IPS DF 6.9 (cell line): ENCODE data around the gene ILKAP.
A peak's percentile ranks its signal among the peaks of the same experiment; 100 is the strongest.

ENCODE experiments used
- DNase-seq: peaks from one replicate; pipeline ENCODE4 v3.0.0-alpha.2; 2013; ENCODE audit warnings: low read depth, low spot score
- H3K27ac ChIP-seq: one replicate; pipeline ENCODE4 v1.5.1; 2013; ENCODE audit warnings: low read length, control low read depth
- H3K27me3 ChIP-seq: 2 replicates; pipeline ENCODE4 v1.6.1; 2013; ENCODE audit warnings: mild to moderate bottlenecking, low read length; ENCODE audit not compliant: control insufficient read depth, insufficient read depth
- H3K36me3 ChIP-seq: 2 replicates; pipeline ENCODE4 v1.6.1; 2013; ENCODE audit warnings: low read length; ENCODE audit not compliant: control insufficient read depth, insufficient read depth
- H3K4me1 ChIP-seq: 2 replicates; pipeline ENCODE4 v1.6.1; 2013; ENCODE audit warnings: low read length; ENCODE audit not compliant: control insufficient read depth, insufficient read depth
- H3K4me3 ChIP-seq: 2 replicates; pipeline ENCODE4 v1.5.1; 2013; ENCODE audit warnings: mild to moderate bottlenecking, low read length
- H3K9me3 ChIP-seq: 2 replicates; pipeline ENCODE4 v1.6.1; 2013; ENCODE audit warnings: low read length, inconsistent platforms; ENCODE audit not compliant: control insufficient read depth, insufficient read depth
- WGBS: extraction: QIAGEN DNeasy Blood & Tissue Kit; methylation state at CpG from one replicate; pipeline ENCODE4 v1.1.7; 2013; ENCODE audit warnings: mixed read lengths, missing lambda C conversion rate; ENCODE audit not compliant: insufficient read length, insufficient coverage; 5-methylcytosine and 5-hydroxymethylcytosine counted together

The ILKAP gene

GRCh38 chr2:238164906-238165287, 38.6 kb downstream of the ILKAP start:
- H3K27me3 ChIP-seq = peaks cover 14% of the 10 kb centered on the region
- H3K4me3 ChIP-seq = no peak overlapping the region
- no peak for DNase-seq
- WGBS = no CpG with 5 or more reads among the region's 8 CpGs
- H3K36me3 ChIP-seq = no peaks in the 10 kb centered on the region; the same call in 1 of the 2 replicates
- no peak overlapping the region for H3K27ac ChIP-seq
- H3K9me3 ChIP-seq = no peaks in the 10 kb centered on the region
- H3K4me1 ChIP-seq = peaks cover 1% of the 10 kb centered on the region; the same call in 1 of the 2 replicates

GRCh38 chr2:238163481-238164198, 39.9 kb downstream of the ILKAP start:
- H3K9me3 ChIP-seq = no peaks in the 10 kb centered on the region
- no peak overlapping the region for H3K27ac ChIP-seq
- DNase-seq = no peak
- H3K27me3 ChIP-seq = peaks cover 18% of the 10 kb centered on the region
- no CpG with 5 or more reads among the region's 95 CpGs for WGBS
- H3K36me3 ChIP-seq = no peaks in the 10 kb centered on the region; the same call in 1 of the 2 replicates
- peaks cover 4% of the 10 kb centered on the region; the same call in 1 of the 2 replicates for H3K4me1 ChIP-seq
- peak overlapping the region; percentile 47; the same call in 1 of the 2 replicates for H3K4me3 ChIP-seq

GRCh38 chr2:238162846-238163441, 40.6 kb downstream of the ILKAP start:
- H3K4me3 ChIP-seq = no peak overlapping the region

DNA sequence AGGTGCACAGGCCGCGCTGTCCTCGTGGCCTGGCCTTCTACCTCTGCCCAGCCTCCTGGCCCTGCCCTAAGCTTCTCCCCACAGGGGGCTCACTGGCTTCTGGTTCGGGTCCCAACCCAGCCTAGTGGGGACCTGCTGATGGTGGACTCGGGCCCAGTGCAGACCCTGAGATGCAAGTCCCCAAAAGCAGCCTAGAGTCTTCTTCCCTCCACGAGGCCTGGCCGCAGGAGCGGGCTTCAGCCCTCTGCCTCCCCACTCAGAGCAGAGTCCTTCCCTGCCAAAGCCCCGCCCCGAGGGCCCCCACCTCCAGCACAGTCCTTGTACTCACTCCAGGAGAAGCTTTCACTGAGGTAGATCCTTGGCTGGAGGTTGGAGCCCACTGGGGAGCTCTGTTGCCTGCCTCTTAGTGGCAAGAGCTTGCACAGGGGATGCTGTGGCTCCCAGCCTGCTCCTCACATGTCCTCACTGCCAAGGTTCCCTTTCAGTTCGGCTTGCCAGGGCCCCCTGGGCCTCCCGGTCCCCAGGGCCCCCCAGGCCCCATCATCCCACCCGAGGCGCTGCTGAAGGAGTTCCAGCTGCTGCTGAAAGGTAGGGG, 41.1 kb downstream of the ILKAP start:
- Histone ChIP-seq H3K27me3 (peaks cover 18% of the 10 kb centered on the region), H3K4me1 (peaks cover 4% of the 10 kb centered on the region; the same call in 1 of the 2 replicates), H3K9me3 (no peaks in the 10 kb centered on the region), H3K36me3 (no peaks in the 10 kb centered on the region; the same call in 1 of the 2 replicates), H3K4me3 (no peak overlapping the region), H3K27ac (no peak overlapping the region)
- WGBS = no CpG with 5 or more reads among the region's 14 CpGs
- no peak for DNase-seq

More at GRCh38 chr2:238162846-238163441, 40.6 kb downstream of the ILKAP start:
- Histone ChIP-seq H3K27me3 (peaks cover 18% of the 10 kb centered on the region), H3K27ac (no peak overlapping the region), H3K4me1 (peaks cover 4% of the 10 kb centered on the region; the same call in 1 of the 2 replicates), H3K9me3 (no peaks in the 10 kb centered on the region), H3K36me3 (no peaks in the 10 kb centered on the region; the same call in 1 of the 2 replicates)
- DNase-seq = no peak
- WGBS = no CpG with 5 or more reads among the region's 15 CpGs

- peaks cover 18% of the 10 kb centered on the region for H3K27me3 ChIP-seq
- H3K4me3 ChIP-seq = no peak overlapping the region
Observed at GRCh38 chr2:238161291-238162051, 42.0 kb downstream of the ILKAP start.

DNA sequence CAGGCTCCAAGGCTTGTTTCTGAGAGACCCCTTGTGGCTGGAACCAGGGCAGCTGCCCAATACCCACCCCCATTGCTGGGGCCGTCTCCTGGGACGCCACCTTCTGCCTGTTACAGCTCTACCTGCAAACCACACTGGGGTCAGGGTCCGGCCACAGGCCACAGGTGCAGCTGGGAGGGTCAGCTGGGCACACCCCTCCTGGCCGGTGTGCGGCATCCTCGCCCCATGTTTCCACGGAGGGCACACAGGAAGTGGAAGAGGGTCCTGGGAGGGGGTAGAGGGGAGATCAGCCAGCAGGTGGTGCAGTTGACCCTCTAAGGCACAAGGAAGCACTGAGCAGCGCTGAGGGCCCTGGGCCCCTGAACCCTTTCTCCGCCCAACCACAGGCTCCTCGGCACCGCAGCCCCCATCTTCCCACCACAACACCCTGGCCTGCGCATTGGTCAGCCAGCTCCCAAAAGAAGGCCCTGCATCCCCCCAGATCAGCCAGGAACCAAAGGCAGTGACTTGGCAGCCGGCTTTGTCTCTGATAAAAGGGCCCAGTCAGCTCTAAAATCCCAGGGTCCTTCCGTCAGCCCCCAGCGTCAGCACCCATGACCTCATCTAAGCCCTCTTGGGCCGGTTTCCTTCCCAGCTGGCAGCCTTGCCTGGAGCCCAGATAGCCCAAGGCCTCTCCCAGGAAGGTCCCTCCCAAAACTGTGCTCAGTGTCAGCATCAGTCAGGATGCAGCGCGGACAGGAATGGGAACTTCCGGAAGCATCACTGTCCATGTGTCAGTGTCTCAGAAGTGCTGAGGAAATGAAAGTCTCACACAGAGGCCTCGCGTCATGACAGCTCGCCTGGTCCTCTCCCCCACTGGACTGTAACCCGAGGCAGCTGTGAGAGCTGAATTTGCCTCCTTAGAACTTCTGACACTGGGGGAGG, 43.0 kb downstream of the ILKAP start:
- Histone ChIP-seq H3K9me3 (no peaks in the 10 kb centered on the region), H3K27me3 (peaks cover 18% of the 10 kb centered on the region), H3K4me3 (no peak overlapping the region), H3K4me1 (peaks cover 4% of the 10 kb centered on the region; the same call in 1 of the 2 replicates), H3K27ac (no peak overlapping the region), H3K36me3 (no peaks in the 10 kb centered on the region; the same call in 1 of the 2 replicates)
- no CpG with 5 or more reads among the region's 23 CpGs for WGBS
- DNase-seq = no peak

More at GRCh38 chr2:238161291-238162051, 42.0 kb downstream of the ILKAP start:
- no CpG with 5 or more reads among the region's 21 CpGs for WGBS
- DNase-seq = no peak
- no peaks in the 10 kb centered on the region; the same call in 1 of the 2 replicates for H3K36me3 ChIP-seq
- peaks cover 4% of the 10 kb centered on the region; the same call in 1 of the 2 replicates for H3K4me1 ChIP-seq
- H3K27ac ChIP-seq = no peak overlapping the region
- no peaks in the 10 kb centered on the region for H3K9me3 ChIP-seq

DNA sequence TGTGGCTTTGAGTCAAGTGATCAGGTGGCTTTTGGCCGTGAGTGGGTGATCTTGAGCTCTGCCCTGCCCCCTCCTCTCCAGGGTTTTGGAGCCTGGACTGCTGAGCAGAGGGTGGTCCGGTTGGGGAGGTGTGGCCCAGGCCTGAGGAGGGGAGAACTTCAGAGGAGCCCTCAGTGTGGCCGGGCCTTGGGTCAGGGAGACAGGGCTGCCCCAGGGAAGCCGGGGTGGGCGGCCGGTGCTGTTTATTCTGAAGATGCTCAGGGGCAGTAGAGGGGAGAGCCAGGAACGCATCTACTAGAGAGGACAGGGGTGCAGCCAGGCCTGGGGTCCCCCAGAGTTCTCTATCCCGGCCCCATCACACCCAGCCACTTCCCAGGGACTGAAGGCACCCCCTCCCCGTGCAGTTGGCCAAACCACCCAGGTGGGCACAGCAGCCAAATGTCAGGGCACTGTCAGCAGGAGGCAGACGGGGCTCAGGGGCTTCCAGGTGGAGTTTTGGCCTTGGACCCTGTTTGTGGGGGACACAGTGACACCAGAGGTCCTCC, 43.8 kb downstream of the ILKAP start:
- Histone ChIP-seq H3K27me3 (peaks cover 18% of the 10 kb centered on the region), H3K4me3 (no peak overlapping the region), H3K4me1 (peaks cover 4% of the 10 kb centered on the region; the same call in 1 of the 2 replicates), H3K27ac (no peak overlapping the region), H3K9me3 (no peaks in the 10 kb centered on the region), H3K36me3 (no peaks in the 10 kb centered on the region; the same call in 1 of the 2 replicates)
- WGBS = no CpG with 5 or more reads among the region's 10 CpGs
- DNase-seq = no peak

DNA sequence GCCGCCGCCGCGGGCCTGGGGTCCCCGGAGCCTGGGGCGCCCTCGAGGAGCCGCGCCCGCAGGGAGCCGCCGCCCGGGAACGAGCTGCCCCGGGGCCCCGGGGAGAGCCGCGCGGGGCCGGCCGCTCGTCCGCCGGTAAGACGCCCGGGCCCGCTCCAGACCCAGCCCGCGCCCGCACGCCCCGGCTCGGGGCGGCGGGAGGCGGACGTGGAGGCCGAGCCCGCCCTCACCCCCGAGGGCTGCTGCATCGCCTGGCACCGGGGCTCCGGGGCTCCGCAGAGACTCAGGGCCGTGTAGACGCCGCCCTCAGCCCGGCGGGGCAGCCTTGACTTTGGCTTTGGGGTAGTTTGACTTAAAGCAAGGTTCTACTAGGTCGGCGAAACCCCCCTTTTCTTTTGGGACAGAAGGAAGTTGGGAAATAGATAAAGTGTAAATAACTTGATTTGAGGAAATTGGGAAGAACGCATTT, 44.4 kb downstream of the ILKAP start:
- Histone ChIP-seq H3K27me3 (peaks cover 16% of the 10 kb centered on the region), H3K36me3 (no peaks in the 10 kb centered on the region; the same call in 1 of the 2 replicates), H3K9me3 (no peaks in the 10 kb centered on the region), H3K4me3 (peak overlapping the region; percentile 31; the same call in 1 of the 2 replicates), H3K27ac (no peak overlapping the region), H3K4me1 (peaks cover 4% of the 10 kb centered on the region; the same call in 1 of the 2 replicates)
- WGBS = no CpG with 5 or more reads among the region's 52 CpGs
- no peak for DNase-seq

- Histone ChIP-seq H3K27me3 (peaks cover 14% of the 10 kb centered on the region), H3K27ac (no peak within 1 kb of the TSS), H3K4me1 (peaks cover 4% of the 10 kb centered on the region; the same call in 1 of the 2 replicates)
Observed at GRCh38 chr2:238158509-238159070, 44.9 kb downstream of the ILKAP start, which contains the start of gene ERFE. TSS of gene ERFE (plus strand) at chr2:238158970. CDS start at chr2:238159008, 38 bp downstream.

More at GRCh38 chr2:238158509-238159070, 44.9 kb downstream of the ILKAP start, which contains the start of gene ERFE:
- no CpG with 5 or more reads among the region's 61 CpGs for WGBS
- Histone ChIP-seq H3K36me3 (no peaks in the 10 kb centered on the region; the same call in 1 of the 2 replicates), H3K9me3 (no peaks in the 10 kb centered on the region), H3K4me3 (peak within 1 kb of the TSS; percentile 82; the same call in 1 of the 2 replicates)
- DNase-seq = no peak
